DMS 273 (cell line): ENCODE measurements around the gene SAA4.
"Not testable (repeated sequence)": the region's sequence is repeated elsewhere in the genome, so short reads cannot be mapped to it uniquely, and the experiment has no call there.

Experiments
- DNase-seq: peaks from one replicate; lab custom pipeline; 2025; ENCODE audit not compliant: unreplicated experiment; lab: John Stamatoyannopoulos, UW

SAA4 gene

DNA sequence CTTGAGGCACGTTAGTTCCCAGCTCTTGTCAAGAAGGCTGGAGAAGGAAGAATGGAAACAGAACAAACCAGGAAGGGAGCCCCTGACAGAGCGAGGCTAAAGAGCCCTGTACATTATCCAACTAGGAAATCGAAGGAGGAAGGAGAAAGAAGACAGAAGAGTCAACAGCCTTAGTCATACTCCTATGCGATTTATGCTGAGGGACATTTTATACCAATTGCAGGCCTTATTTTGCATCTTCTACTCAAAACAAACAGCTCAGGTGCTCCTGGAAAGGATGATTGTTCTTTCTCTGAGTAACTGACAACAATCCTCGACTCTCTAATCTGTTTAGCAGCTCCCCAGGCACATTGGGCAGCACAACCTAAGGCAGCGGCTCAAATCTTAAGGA lies 10.6 kb upstream of the SAA4 start:
- DNase-seq = not testable (repeated sequence)

DNA sequence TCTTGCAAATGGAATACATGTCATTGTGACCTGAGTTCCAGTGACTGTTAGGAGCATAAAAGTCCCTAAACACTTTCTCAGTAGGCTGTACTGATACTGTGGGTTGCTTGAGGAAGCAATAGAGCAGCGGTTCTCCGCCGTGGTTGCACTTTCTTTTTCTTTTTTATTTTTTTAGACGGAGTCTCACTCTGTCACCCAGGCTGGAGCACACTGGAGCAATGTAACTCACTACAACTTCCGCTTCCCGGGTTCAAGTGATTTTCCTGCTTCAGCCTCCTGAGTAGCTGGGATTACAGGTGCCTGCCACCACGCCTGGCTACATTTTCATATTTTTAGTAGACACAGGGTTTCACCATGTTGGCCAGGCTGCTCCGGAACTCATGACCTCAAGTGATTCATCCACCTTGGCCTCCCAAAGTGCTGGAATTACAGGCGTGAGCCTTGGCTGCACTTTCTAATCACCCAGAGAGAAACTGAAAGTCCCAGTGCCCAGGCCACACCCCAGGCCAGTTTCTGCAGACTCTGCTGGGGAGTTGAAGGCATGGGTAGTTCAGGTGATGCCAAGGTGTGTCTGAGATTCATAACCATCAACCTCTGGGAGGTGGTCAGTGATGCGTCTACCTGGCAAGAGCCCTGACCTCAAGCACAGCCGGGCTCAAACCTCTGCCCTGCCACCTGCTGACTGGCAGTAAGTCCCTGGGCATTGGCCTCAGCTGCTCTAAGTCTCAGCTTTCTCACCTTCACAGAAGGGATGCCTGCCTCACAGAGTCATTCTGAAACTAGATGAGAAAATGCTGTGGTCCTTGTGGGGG lies 10.0 kb upstream of the SAA4 start:
- DNase-seq = not testable (repeated sequence)

DNA sequence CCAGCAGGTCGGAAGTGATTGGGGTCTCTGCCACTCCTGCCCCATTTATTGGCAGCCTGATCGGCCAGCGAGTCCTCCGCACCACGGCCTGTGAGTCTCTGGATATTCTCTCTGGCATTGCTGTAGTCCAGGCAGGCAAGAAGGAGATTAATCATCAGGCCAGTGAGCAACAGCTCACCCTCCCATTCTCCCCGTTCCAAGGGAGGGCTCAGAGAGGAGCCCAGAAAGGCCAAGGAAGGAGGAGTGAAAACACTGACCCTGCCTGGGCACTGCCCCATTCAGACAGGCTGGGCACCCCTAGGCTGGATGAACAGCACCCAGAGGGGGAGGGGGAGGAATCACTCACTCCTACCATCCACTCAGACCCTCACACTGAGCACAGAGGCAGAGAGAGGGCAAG lies 8.8 kb upstream of the SAA4 start:
- no peak for DNase-seq

DNA sequence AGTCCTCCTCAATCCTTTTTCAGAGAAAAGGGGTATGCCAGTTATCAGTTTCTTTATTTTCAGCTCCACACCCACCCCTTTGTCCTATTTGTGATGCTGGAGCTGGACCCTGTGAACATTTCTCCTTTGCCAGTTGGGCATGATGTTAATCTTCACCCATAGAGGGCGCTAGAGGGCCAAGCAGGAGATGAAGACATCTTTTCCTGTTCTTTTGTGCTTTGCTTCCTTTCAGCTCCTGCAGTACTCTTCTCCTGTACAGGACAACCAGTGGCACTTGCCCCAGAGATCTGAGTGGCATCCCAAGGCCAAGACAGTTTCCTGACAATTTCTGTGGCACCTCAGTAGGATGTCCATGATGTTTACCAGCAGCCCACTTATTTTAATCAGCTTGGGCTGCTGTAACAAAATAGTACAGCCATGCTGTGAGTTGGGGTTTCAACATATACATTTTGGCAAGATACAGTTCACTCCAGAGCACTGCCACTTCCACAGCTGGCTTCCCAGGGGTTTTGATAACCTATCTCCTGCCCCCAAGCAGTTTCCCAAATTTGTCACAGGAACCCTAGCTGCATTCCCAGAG lies 7.3 kb upstream of the SAA4 start:
- DNase-seq = peak; percentile 71

DNA sequence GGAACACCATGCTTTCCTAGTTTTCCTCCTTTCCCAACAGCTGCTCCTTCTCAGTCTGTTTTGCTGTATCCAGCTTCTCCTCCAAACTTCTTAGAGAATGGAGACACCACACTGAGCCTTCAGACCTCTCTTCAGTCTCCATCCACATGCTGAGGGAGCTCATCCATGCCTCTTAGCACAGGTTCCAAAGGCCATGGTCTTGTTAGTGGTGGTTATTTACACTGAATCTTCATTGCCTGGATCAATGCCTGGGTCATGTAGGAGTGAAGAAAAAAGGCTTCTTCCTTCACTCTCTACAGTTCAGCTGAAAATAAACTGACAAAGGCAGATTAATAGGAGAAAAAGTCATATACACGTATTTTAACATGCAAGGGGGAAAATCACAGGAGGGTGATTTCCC lies 3.1 kb upstream of the SAA4 start:
- DNase-seq = no peak

DNA sequence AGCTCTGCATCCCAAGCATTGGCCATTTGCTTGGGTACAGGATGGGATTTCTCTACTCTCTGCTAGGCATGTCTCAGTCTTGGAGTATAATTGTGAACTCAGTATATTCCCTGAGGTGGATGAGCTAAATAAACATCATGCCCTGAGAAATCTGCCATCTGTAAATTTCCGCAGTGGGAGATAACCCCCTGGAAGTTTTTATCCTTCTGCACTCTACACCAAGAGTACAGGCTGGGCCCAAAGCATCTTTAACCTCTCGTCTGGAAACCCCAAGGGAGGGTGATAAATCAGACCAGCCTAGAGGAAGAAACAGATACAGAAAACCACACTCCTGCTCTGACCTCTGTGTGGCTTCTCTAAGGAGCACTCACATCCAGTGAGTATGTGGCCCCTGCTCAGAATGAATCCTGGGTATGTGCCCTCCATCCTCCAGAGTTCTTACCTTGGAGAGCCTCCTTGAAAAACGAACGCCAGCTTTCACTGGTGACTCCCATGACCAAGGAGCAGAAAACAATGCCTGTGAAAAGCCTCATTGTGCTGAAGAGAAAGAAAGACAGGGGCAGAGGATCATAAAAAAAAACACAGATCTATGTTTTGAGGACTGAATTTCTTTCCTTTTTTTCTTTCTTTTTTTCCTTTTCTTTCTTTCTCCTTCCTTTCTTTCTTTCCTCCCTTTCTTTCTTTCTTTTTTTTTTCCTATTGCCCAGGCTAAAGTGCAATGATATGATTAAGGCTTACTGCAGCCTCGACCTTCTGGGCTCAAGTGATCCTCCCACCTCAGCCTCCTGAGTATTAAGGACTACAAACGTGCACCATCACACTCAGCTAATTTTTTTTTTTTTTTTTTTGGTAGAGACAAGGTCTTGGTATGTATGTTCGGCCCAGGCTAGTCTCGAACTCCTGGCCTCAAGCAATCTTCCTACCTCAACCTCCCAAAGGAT lies 938 bp downstream of the SAA4 start:
- no peak for DNase-seq

DNA sequence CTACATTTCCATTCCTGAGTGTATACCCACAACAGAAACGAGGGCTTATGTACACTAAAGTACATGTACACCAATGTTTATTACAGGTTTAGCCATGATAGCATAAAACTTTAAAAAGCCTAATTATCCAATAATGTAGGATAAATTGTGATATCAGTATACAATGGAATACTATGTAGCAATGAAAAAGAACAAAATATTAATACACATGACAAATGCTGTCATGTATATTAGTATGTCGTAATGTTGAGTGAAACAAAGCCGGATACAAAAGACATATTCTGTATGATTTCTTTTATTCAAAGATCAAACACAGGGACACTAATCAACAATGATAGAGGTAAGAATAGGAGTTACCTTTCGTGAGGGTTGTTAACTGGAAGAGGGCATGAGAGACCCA lies 2.7 kb downstream of the SAA4 start:
- DNase-seq = no peak

DNA sequence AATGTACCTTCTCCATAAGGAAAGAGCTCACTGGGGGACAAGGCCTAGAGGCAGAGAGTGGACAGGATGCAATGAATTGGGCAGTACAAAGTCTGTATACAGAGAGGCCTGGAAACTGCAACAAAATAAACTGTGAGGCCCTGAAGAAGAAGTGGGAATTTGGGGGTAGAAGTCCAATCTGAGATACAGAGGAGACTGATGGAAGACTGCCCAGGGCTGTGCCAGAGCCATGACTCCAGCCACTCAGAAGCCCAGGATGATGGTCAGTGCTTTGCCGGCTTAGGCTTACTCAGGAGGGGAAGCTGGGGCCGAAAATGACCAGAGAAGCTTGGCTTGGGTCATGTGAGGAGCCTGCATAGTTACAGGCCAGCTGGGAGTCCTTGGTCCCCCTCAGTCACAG lies 5.7 kb downstream of the SAA4 start:
- DNase-seq = no peak

DNA sequence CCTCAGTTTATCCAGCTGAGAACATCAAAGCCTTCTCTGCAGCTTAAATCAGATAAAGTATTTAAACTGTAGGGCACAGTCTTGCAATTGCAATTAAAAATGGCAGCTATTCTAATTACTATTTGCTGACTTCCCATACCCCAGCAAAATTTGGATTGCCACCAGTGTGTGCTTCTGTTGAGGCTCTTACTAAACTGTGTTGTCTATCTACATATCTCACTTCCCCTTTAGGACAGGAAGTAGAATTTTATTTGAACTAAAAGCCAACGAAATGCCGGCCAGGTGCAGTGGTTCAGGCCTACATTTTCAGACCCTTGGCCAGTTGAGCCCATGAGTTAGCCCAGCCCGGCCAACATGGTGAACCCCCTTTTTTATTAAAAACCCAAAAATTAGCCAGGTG lies 7.1 kb downstream of the SAA4 start:
- no peak for DNase-seq

DNA sequence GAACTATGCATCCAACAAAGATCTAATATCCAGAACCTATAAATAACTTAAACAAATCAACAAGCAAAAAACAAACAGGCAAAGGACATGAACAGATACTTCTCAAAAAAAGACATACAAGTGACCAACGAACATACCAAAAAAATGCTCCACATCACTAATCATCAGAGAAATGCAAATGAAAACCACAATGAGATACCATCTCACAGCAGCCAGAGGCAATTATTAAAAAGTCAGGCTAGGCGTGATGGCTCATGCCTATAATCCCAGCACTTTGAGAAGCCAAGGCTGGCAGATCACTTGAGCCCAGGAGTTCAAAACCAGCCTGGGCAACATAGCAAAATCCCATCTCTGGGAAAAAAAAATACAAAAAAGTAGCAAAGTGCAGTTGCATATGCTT lies 10.7 kb downstream of the SAA4 start:
- no peak for DNase-seq

DNA sequence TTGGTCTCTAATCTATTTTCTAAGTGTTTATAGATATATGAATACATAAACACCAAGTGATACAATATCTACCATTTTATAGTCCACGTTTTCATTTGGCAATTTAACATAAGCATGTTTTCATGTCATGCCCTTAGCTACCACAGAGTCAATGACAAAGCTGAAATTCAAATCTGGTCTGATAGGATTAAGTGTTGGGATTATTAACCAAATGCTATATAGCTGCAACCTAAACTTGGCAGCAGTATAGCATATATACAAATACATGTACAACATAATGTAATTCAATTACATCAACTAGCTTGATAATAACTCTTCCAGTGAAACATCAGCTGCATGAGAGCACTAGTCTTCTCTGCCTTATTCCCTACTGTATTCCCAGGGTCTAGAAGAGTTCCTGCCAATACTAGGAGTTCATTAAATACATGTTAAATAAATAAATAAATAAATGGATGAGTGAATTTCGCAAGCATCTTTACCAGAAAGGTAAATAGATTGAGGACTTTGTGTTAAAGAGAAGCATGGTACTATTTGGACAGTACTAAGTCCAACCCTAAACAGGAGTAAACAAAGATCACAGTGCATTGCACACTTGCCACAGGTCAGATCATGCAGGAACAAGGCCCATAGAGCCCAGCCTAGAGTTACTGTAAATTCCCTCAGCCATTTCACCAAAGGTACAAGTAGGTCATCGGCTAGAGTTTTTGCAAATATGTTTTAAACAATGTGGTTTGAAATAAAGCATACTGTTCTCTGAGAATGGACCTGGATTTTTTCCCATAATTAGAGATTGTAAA lies 12.8 kb downstream of the SAA4 start:
- DNase-seq = no peak

DNA sequence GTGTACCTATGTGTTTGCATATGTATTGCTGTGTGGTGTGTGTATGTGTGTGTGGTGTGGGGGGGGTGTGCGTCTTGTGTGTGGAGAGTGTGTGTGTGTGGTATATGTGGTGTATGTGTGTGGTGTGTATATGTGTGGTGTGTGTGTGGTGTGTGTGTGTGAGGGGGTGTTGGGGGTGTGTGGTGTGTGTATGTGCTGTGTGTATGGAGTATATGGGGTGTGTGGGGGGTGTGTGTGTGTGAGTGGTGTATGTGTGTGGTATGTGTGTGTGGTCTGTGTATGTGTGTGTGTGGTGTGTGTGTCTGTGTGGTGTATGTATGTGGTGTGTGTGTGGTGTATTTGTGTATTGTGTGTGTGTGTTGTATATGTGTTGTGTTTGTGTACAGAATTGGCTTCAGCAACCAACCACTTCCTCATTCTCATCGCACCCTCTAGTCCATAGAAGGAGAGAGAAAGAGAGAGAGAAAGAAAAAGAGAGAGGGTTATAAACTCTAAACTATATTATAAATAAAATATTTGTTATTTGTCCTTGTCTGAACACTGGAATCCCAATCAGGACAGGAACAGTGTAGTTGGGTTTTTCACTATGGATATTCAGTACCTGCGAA lies 13.7 kb downstream of the SAA4 start:
- no peak for DNase-seq

DNA sequence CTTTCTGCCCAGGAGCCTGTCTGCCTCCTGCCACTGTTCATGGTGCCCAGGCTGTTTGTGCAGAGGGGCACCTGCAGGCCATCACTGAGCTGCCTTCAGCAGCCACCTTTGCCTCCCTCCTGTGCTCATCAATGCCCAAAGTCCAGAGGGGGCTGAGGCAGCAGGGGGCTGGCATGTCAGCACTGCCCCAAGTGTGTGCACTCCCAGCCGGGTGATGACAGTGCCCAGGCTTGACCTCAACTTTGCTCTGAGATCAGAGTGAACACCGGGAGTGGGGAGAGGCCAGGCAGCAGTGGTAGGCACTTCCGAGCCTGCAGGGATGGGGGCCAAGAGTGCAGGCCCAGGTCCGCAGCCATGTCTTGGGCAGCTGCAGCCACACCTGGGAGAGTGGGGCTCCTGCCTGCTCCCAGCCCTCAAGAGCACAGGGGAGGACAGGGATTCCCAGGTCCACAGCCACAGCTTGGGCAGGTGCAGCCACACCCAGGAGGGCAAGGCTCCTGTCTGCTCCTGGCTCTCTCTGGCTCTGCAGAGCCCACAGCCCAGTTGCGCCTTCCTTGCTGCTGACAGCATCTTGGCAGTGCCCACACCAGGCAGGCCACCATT lies 15.2 kb downstream of the SAA4 start:
- no peak for DNase-seq

DNA sequence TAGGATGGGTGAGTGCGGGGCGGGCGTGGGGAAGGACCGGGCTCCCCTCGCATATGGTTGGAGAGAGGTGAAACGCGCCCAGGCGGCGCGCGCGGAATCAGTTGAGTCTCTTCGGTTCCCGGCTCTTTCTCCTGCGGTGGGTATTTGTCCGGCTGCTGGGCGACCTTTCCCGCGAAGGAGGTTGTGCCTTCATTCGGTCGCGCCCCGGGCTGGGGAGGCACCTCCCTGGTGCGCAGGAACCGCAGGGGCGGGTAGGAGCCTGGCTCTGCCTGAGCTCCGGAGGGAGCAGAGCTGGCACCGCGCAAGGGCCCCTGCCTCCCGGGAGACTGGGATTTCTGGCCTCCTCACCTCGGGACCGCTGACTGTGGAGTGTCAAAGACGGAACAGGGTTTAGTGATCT lies 27.5 kb downstream of the SAA4 start:
- no peak for DNase-seq

DNA sequence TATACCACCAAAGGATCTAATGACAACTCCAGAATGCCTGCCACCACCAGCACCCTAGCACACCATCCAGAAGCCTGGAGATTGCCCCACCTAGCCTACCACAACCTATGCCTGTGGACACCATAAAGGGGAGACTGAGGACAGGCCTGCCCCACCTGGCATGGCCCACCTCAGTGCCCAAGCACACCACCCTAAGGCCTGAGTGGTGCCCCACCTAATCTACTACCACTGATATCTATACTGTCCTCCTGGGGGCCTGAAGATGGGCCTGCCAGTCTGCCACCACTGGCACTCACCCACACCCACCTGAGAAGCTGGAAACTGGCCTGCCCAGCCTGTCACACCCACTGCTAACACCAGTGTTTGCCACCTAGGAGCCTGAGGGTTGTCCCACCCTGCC lies 31.8 kb downstream of the SAA4 start:
- no peak for DNase-seq

DNA sequence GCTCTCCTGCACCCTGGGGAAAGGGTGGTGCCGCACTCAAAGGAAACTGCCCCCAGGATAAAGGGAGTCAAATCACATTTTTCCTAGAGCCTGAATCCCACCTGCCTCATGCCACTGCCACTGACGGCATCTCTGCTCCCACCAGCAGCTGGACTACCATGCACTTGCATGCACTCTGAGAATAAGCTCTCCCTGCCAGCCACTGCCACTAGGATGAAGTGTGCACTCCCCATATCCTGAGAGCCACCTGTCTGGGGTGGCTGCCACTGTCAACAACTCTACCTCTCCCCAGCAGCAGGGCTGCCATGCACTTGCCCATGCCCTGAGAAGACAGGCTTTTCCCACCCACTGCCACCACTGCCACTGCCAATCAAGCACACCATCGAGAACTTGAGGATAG lies 32.4 kb downstream of the SAA4 start:
- no peak for DNase-seq

DNA sequence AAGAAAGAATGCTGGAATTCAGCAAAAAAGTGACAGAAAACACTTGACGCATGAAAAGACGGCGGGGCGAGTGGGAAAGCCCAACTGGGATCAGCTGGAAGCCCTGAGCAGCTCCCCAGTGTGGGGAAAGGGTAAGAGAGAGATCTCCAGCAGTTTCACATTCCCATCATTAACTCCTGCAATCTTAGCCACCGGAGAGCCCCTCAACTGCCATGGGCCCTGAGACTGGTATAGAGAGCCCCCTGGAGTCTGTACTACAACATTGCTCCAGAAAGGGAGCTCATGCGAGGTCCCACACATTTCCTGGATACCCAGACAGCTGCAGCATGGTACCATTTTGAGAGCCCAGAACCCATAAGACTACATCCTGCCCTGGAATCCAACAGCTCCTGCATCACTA lies 32.9 kb downstream of the SAA4 start:
- DNase-seq = peak; percentile 35

DNA sequence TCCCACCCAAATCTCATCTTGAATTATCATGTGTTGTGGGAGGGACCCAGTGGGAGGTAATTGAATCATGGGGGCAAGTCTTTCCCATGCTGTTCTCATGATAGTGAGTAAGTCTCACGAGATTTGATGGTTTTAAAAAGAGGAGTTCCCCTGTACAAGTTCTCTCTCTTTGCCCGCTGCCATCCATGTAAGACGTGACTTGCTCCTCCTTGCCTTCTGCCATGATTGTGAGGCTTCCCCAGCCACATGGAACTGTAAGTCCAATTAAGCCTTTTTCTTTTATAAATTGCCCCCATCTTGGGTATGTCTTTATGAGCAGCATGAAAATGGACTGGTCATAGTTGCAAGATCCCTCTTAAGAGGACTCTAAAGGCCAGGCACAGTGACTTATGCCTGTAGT lies 38.9 kb downstream of the SAA4 start:
- not testable (repeated sequence) for DNase-seq

DNA sequence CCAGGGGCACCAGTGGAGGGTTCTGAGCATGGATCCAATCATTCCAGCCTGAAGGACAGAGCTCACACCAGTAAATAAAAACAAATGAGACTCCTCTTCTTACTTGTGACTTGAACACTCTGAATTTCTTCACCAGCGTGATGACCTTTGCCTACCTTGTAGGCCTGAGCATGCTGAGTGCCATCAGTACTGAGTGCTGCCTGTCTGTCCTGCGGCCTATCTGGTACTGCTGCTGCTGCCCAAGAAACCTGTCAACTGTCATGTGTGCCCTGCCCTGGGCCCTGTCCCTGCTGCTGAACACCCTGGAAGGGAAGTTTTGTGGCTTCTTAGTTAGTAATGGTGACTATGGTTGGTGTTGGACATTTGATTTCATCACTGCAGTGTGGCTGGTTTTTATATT lies 40.1 kb downstream of the SAA4 start:
- DNase-seq = no peak

DNA sequence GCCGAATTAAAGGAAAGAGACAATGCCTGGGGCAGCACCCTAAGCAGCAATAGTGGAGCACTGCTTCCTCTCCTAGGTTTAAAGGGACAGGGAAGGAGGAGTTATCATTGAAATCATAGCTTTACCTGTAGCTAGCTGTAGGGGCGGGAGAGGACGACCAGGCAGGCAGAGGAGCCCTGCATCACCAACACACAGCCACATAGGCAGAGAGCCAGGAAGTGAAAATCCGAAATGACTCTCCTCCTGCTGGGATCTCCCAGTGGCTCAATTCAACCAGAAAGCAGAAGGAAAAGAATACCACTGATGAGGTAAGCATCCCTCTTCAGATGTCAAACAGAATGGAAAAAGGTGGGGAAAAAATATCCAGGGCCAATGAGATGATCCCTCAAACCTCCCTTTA lies 43.6 kb downstream of the SAA4 start:
- DNase-seq = no peak
